Endothelial cell of umbilical vein (primary cell): ENCODE data around the gene PARD3B. TPM values are rescaled to one million over a fixed set of nuclear protein-coding genes. Genes with fewer than 3 reads are reported as not detected.
A peak's percentile ranks its signal among the peaks of the same experiment; 100 is the strongest.

Experiments
- BruUV-seq: library from RNA; stranded (reverse); fragments of 400-500 nt; replicated peaks from 2 replicates; lab custom pipeline; 2021; lab: Mats Ljungman, UMichigan
- CTCF ChIA-PET: fragments of 300-600, 350-600 bp; sonication (Branson Sonifier 250); formaldehyde crosslinking; loops from one replicate; lab custom pipeline; 2021; ENCODE audit warnings: antibody characterized with exemption, inconsistent platforms; lab: Charles Lee
- POLR2A ChIA-PET: fragments of 300-600, 350-600 bp; sonication (Branson Sonifier 250); formaldehyde crosslinking; loops from one replicate; lab custom pipeline; 2021; ENCODE audit warnings: antibody characterized with exemption, inconsistent platforms; lab: Charles Lee
- DNase-seq: peaks from one replicate; pipeline ENCODE4 v3.0.0-alpha.2; 2011; ENCODE audit warnings: low read depth, low spot score
- FAIRE-seq: peaks from 2 replicates; lab custom pipeline; 2011; peaks lifted over from hg19 to GRCh38; lab: Jason Lieb, UNC
- H2AFZ ChIP-seq: 2 replicates; pipeline ENCODE4 v1.6.0; 2012; ENCODE audit warnings: low read depth, low read length, control low read depth, inconsistent platforms
- H3K27ac ChIP-seq: 2 replicates; pipeline ENCODE4 v1.5.1; 2011; ENCODE audit warnings: low read depth, mild to moderate bottlenecking, control low read depth, low read length, moderate library complexity; ENCODE audit not compliant: insufficient read depth
- H3K27me3 ChIP-seq, 2 experiments: 2 replicates each; pipeline versions ENCODE4 v1.6.0 to v1.6.1; 2011; ENCODE audit warnings: low read length in 2 of 2, mixed read lengths in 1 of 2; ENCODE audit not compliant: control insufficient read depth in 2 of 2, insufficient read depth in 2 of 2
- H3K36me3 ChIP-seq, 2 experiments: 2 replicates in 1 of 2; 3 replicates in 1 of 2; pipeline ENCODE4 v1.5.1; 2011; ENCODE audit warnings: low read length in 2 of 2, mild to moderate bottlenecking in 1 of 2, moderate library complexity in 1 of 2; ENCODE audit not compliant: control insufficient read depth in 2 of 2, insufficient read depth in 2 of 2; ENCODE audit errors: extremely low read depth in 1 of 2
- H3K4me1 ChIP-seq: 3 replicates; pipeline ENCODE4 v1.5.1; 2011; ENCODE audit warnings: mild to moderate bottlenecking, low read length; ENCODE audit not compliant: control insufficient read depth, insufficient read depth; ENCODE audit errors: extremely low read depth
- H3K4me2 ChIP-seq: 2 replicates; pipeline ENCODE4 v1.6.1; 2011; ENCODE audit warnings: low read length, control low read depth, mixed read lengths; ENCODE audit not compliant: insufficient read depth
- H3K4me3 ChIP-seq, 3 experiments: fragments of 200-600 bp in 1 of 3; sonication (generic), shearing (Covaris generic) in 1 of 3; replicated peaks in 1 of 3; 2 replicates each; pipeline ENCODE4 v1.5.1; 2011 to 2016; ENCODE audit warnings: control low read depth in 3 of 3, low read length in 3 of 3, mild to moderate bottlenecking in 2 of 3, inconsistent platforms in 1 of 3, low read depth in 1 of 3, moderate library complexity in 1 of 3; ENCODE audit not compliant: insufficient read depth in 1 of 3
- H3K79me2 ChIP-seq: 2 replicates; pipeline ENCODE4 v1.6.0; 2012; ENCODE audit warnings: low read length, inconsistent platforms; ENCODE audit not compliant: control insufficient read depth, insufficient read depth
- H3K9ac ChIP-seq: replicated peaks from 2 replicates; pipeline ENCODE3; 2011; ENCODE audit warnings: low read length, control low read depth; ENCODE audit not compliant: insufficient read depth; ENCODE audit errors: extremely low read depth
- H3K9me1 ChIP-seq: replicated peaks from 3 replicates; pipeline ENCODE4 v1.6.0; 2011; ENCODE audit warnings: mild to moderate bottlenecking, low read length; ENCODE audit not compliant: control insufficient read depth, insufficient read depth; ENCODE audit errors: extremely low read depth
- H3K9me3 ChIP-seq: replicated peaks from 2 replicates; pipeline ENCODE4 v1.5.1; 2012; ENCODE audit warnings: low read length, inconsistent platforms; ENCODE audit not compliant: control insufficient read depth, insufficient read depth
- H4K20me1 ChIP-seq: replicated peaks from 2 replicates; pipeline ENCODE3; 2011; ENCODE audit warnings: mild to moderate bottlenecking, low read length; ENCODE audit not compliant: control insufficient read depth, insufficient read depth; ENCODE audit errors: extremely low read depth
- EZH2 ChIP-seq: IDR thresholded peaks from 2 replicates; pipeline ENCODE4 v1.6.1; 2012; ENCODE audit warnings: borderline replicate concordance, low read depth, mild to moderate bottlenecking, moderate library complexity, low read length, inconsistent platforms; ENCODE audit not compliant: severe bottlenecking
- FOS ChIP-seq: IDR thresholded peaks from 2 replicates; pipeline ENCODE4 v1.6.1; 2011; ENCODE audit warnings: mild to moderate bottlenecking, low read length, moderate library complexity, borderline replicate concordance; ENCODE audit not compliant: insufficient read depth
- GATA2 ChIP-seq: IDR thresholded peaks from 2 replicates; pipeline ENCODE4 v1.7.0; 2011; ENCODE audit warnings: low read depth, mild to moderate bottlenecking, moderate library complexity, mixed read lengths, low read length; ENCODE audit not compliant: insufficient read length, insufficient read depth
- JUN ChIP-seq: IDR thresholded peaks from 2 replicates; pipeline ENCODE4 v1.6.1; 2011; ENCODE audit warnings: borderline replicate concordance, low read depth; ENCODE audit not compliant: insufficient read length, insufficient read depth
- MAX ChIP-seq: IDR thresholded peaks from 2 replicates; pipeline ENCODE4 v1.6.1; 2011; ENCODE audit not compliant: insufficient read depth, insufficient read length
- MYC ChIP-seq: IDR thresholded peaks from one replicate; pipeline ENCODE4 v1.6.1; 2011; ENCODE audit warnings: mild to moderate bottlenecking, low read depth, low read length
- POLR2A ChIP-seq: IDR thresholded peaks from 2 replicates; pipeline ENCODE4 v1.6.1; 2012; ENCODE audit warnings: low read depth, mild to moderate bottlenecking, control low read depth, low read length
- POLR2AphosphoS5 ChIP-seq: IDR thresholded peaks from 2 replicates; pipeline ENCODE4 v1.6.1; 2012; ENCODE audit warnings: low read depth, mild to moderate bottlenecking, control low read depth, low read length, moderate library complexity; ENCODE audit not compliant: insufficient read depth
- dilution Hi-C: fragments of 300-500 bp; cut with MboI; formaldehyde crosslinking; loops from one replicate; pipeline ENCODE4 v1.15.0; 2019; ENCODE audit warnings: low sequenced_read_pairs; ENCODE audit not compliant: extremely low pct_ligation_motif_present
- intact Hi-C: fragments of 100-400 bp; cut with micrococcal nuclease; formaldehyde crosslinking; loops from one replicate; pipeline ENCODE4 v1.10.0; 2022
- polyA plus RNA-seq, 4 experiments: library from polyadenylated mRNA; depleted of rRNA in 3 of 4; stranded (reverse) in 3 of 4; unstranded in 1 of 4; fragments of >200 nt; gene quantifications; 2 replicates each; pipeline versions ENCODE4 v1.2.1 to v1.2.3, GENCODE V29; 2011 to 2012; ENCODE audit warnings: missing spikeins in 1 of 4
- total RNA-seq: library from RNA; stranded (reverse); gene quantifications from 2 replicates; pipeline ENCODE4 v1.2.3, GENCODE V29; 2021
- TF ChIP-seq, protein P1 (sequence below), 2 donors: IDR thresholded peaks; 1 replicate in 1 of 2; 2 replicates in 1 of 2; pipeline ENCODE4 v1.5.1; 2011; ENCODE audit warnings: low read length in 2 of 2, mild to moderate bottlenecking in 2 of 2, moderate library complexity in 2 of 2, control low read depth in 1 of 2, inconsistent platforms in 1 of 2, low read depth in 1 of 2; ENCODE audit not compliant: insufficient read depth in 1 of 2; ENCODE audit errors: extremely low read depth in 1 of 2

Gene PARD3B
- total and polyA plus RNA-seq, 2 donors (not counting 3 experiments of a cell fraction or from before 2014, with no cell fraction given) = 2.2 to 30.9 TPM

DNA sequence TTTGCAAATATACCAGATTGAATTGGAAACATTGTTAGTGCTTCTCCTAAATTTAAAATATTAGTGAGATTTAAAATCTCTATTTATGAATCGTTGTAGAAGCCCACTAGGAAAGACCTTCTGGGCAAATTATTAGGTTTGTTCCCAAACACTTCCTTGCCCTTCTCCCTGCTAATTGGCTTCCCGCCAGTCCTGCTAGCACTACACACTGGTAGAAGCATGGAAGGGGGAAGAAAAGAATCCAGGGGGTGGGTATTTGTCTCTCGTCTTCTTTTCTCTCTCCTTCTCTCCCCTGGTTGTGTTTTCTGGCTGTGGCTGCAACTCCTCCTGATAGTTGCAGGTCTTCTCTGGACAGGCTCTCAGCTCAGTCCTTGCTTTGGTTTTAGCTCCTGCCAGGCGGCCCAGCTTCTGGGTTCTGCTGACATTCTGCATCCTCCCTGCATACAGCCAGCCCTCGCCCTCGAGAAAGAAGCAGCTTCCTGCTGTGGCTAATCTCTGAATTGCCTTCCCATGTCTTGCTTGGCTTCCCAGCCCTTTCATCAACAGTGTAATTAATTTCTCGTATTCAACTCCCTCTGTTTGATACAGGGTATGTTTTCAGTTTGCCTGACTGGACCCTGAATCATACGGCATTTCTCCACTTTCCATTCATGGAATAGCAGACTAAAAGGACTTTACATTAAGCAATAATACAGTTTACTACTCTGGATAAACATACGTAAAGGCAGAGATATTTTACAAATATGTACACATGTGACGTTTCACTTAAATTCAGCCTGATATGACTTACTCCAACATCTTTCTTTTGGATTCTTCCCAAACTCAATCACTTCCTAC is 6.9 kb upstream of the PARD3B start:
- TF ChIP-seq, protein P1, sequence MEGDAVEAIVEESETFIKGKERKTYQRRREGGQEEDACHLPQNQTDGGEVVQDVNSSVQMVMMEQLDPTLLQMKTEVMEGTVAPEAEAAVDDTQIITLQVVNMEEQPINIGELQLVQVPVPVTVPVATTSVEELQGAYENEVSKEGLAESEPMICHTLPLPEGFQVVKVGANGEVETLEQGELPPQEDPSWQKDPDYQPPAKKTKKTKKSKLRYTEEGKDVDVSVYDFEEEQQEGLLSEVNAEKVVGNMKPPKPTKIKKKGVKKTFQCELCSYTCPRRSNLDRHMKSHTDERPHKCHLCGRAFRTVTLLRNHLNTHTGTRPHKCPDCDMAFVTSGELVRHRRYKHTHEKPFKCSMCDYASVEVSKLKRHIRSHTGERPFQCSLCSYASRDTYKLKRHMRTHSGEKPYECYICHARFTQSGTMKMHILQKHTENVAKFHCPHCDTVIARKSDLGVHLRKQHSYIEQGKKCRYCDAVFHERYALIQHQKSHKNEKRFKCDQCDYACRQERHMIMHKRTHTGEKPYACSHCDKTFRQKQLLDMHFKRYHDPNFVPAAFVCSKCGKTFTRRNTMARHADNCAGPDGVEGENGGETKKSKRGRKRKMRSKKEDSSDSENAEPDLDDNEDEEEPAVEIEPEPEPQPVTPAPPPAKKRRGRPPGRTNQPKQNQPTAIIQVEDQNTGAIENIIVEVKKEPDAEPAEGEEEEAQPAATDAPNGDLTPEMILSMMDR (IDR thresholded peaks at IDR 0.05; ENCODE audit: extremely low read depth in 1 of 2, insufficient read depth in 1 of 2, low read depth in 1 of 2, low read length in 2 of 2) = no peak
- peak; percentile 44 for TF ChIP-seq POLR2AphosphoS5
- no peaks in the 10 kb centered on the region for H4K20me1 ChIP-seq
- peak overlapping the region; percentile 81 for H3K27ac ChIP-seq
- peak; percentile 18 for FAIRE-seq
- no peaks in the 10 kb centered on the region for H3K9me3 ChIP-seq
- intact Hi-C loops (loop anchor here (1.0 to 5.0 kb wide), 9 partner anchors 86 to 1389 kb away; no protein-coding TSS in a partner anchor), dilution Hi-C loops (no loop called here)
- no peaks in the 10 kb centered on the region for H3K36me3 ChIP-seq
- peak overlapping the region; percentile 69 for H2AFZ ChIP-seq
- peak overlapping the region in 2 of 3 experiments; percentile 6 to 51 for H3K4me3 ChIP-seq
- peak overlapping the region; percentile 78 for H3K9ac ChIP-seq
- no peaks in the 10 kb centered on the region for H3K79me2 ChIP-seq
- H3K4me2 ChIP-seq = peak overlapping the region; percentile 94
- H3K9me1 ChIP-seq = no peaks in the 10 kb centered on the region
- DNase-seq = peak; percentile 93
- H3K27me3 ChIP-seq = no peaks in the 10 kb centered on the region
- POLR2A ChIA-PET = no interaction called here
- H3K4me1 ChIP-seq = peaks cover 32% of the 10 kb centered on the region
- TSS peak; percentile 85 for BruUV-seq
- CTCF ChIA-PET = interaction anchor here (0.7 to 1.7 kb wide), 7 partner anchors 14 to 393 kb away, joined by 3 to 12 read pairs (median 3); no protein-coding TSS in a partner anchor

GRCh38 chr2:204539019-204539385 is 6.3 kb upstream of the PARD3B start:
- intact Hi-C loops = loop anchor here (1.0 to 5.0 kb wide), 6 partner anchors 197 to 1388 kb away; no protein-coding TSS in a partner anchor
- peaks cover 32% of the 10 kb centered on the region for H3K4me1 ChIP-seq

More at GRCh38 chr2:204539019-204539385, 6.3 kb upstream of the PARD3B start:
- Histone ChIP-seq H3K4me3 (peak overlapping the region in 1 of 3 experiments; percentile 51), H2AFZ (no peak overlapping the region), H3K36me3 (no peaks in the 10 kb centered on the region), H4K20me1 (no peaks in the 10 kb centered on the region), H3K79me2 (no peaks in the 10 kb centered on the region), H3K9me1 (no peaks in the 10 kb centered on the region), H3K4me2 (peak overlapping the region; percentile 94), H3K27ac (peak overlapping the region; percentile 81), H3K9ac (peak overlapping the region; percentile 78), H3K27me3 (no peaks in the 10 kb centered on the region), H3K9me3 (no peaks in the 10 kb centered on the region)
- dilution Hi-C loops = no loop called here
- FAIRE-seq (peak; percentile 81), DNase-seq (no peak)
- no TSS peak for BruUV-seq
- ChIA-PET CTCF (interaction anchor here (0.7 to 1.7 kb wide), 7 partner anchors 35 to 394 kb away, joined by 3 to 12 read pairs (median 3); no protein-coding TSS in a partner anchor), POLR2A (interaction anchor here (1.0 kb wide), 1 partner anchor 1143 kb away, joined by 4 read pairs; the partner anchor contains the start of gene NRP2)
- TF ChIP-seq EZH2 (no peak), GATA2 (peak; percentile 97), POLR2A (peak; percentile 72), FOS (peak; percentile 92), MYC (no peak), JUN (peak; percentile 93), POLR2AphosphoS5 (peak; percentile 63), MAX (no peak)
- TF ChIP-seq, protein P1 (IDR thresholded peaks at IDR 0.05; ENCODE audit: extremely low read depth in 1 of 2, insufficient read depth in 1 of 2, low read depth in 1 of 2, low read length in 2 of 2) = no peak
